B cell (primary cell): ENCODE data around the gene SCYGR1. TPM values are rescaled to one million over a fixed set of nuclear protein-coding genes. Genes with fewer than 3 reads are reported as not detected.
A peak's percentile ranks its signal among the peaks of the same experiment; 100 is the strongest.

Experiments
- ATAC-seq: fragments of 200-7000 bp; cut with Tn5 transposase; one replicate; pipeline ENCODE4 v1.10.0; 2021; ENCODE audit warnings: low read depth, mild to moderate bottlenecking, moderate number of reproducible peaks, moderate library complexity
- CTCF ChIA-PET: fragments of 350-600 bp; sonication (Branson Sonifier 250); formaldehyde crosslinking; loops from one replicate; lab custom pipeline; 2021; ENCODE audit warnings: antibody characterized with exemption, inconsistent platforms; lab: Charles Lee
- POLR2A ChIA-PET: fragments of 350-600 bp; sonication (Branson Sonifier 250); formaldehyde crosslinking; loops from one replicate; lab custom pipeline; 2021; ENCODE audit warnings: antibody characterized with exemption; lab: Charles Lee
- DNase-seq: peaks from one replicate; pipeline ENCODE4 v3.0.0; 2013
- H2AFZ ChIP-seq: 2 replicates; pipeline ENCODE4 v1.6.1; 2012; ENCODE audit warnings: mild to moderate bottlenecking, low read depth, low read length; ENCODE audit not compliant: insufficient read depth, poor library complexity, severe bottlenecking
- H3K27ac ChIP-seq, 2 donors: 1 replicate in 1 of 2; 2 replicates in 1 of 2; pipeline ENCODE4 v1.5.1; 2012 to 2013; ENCODE audit warnings: low read length in 2 of 2, mild to moderate bottlenecking in 2 of 2, moderate library complexity in 1 of 2
- H3K27me3 ChIP-seq, 4 experiments: fragments of 200-600 bp in 1 of 4; sonication (generic) in 1 of 4; replicated peaks in 1 of 4; 1 replicate in 2 of 4; 2 replicates in 2 of 4; pipeline versions ENCODE4 v1.6.1 to v1.7.0; 2013 to 2016; ENCODE audit warnings: low read length in 3 of 4, mild to moderate bottlenecking in 2 of 4, mixed read lengths in 1 of 4, moderate library complexity in 1 of 4; ENCODE audit not compliant: insufficient read depth in 4 of 4, control insufficient read depth in 3 of 4; ENCODE audit errors: control extremely low read depth in 1 of 4
- H3K36me3 ChIP-seq, 2 experiments: replicated peaks in 1 of 2; 1 replicate in 1 of 2; 2 replicates in 1 of 2; pipeline versions ENCODE4 v1.6.1 to v1.7.1; 2013; ENCODE audit warnings: low read length in 1 of 2; ENCODE audit not compliant: insufficient read depth in 2 of 2, control insufficient read depth in 1 of 2; ENCODE audit errors: control extremely low read depth in 1 of 2, extremely low read depth in 1 of 2
- H3K4me1 ChIP-seq, 2 donors: fragments of 200-600 bp in 1 of 2; sonication (generic) in 1 of 2; 1 replicate in 1 of 2; 2 replicates in 1 of 2; pipeline versions ENCODE4 v1.5.1 to v1.6.1; 2013 to 2017; ENCODE audit warnings: low read length in 2 of 2; ENCODE audit not compliant: control insufficient read depth in 2 of 2, insufficient read depth in 2 of 2
- H3K4me2 ChIP-seq: replicated peaks from 2 replicates; pipeline ENCODE3; 2012; ENCODE audit warnings: mild to moderate bottlenecking, low read depth, low read length; ENCODE audit not compliant: poor library complexity, severe bottlenecking
- H3K4me3 ChIP-seq, 5 experiments: fragments of 200-600 bp in 1 of 5; sonication (generic) in 1 of 5; 1 replicate in 3 of 5; 2 replicates in 2 of 5; pipeline versions ENCODE4 v1.5.1 to v1.7.0; 2011 to 2016; ENCODE audit warnings: low read length in 4 of 5, mild to moderate bottlenecking in 4 of 5, low read depth in 2 of 5, control low read depth in 1 of 5, moderate library complexity in 1 of 5; ENCODE audit not compliant: insufficient read depth in 1 of 5; ENCODE audit errors: control extremely low read depth in 1 of 5, extremely low read depth in 1 of 5
- H3K79me2 ChIP-seq: fragments of 200-600 bp; sonication (generic); one replicate; pipeline ENCODE4 v1.6.0; 2016; ENCODE audit warnings: low read length; ENCODE audit not compliant: control insufficient read depth, insufficient read depth
- H3K9ac ChIP-seq: fragments of 200-600 bp; sonication (generic); 2 replicates; pipeline ENCODE4 v1.6.1; 2017; ENCODE audit warnings: mild to moderate bottlenecking, low read length, moderate library complexity
- H3K9me3 ChIP-seq, 3 donors: one replicate each; pipeline versions ENCODE4 v1.6.1 to v1.7.1; 2013; ENCODE audit warnings: low read length in 2 of 3; ENCODE audit not compliant: control insufficient read depth in 2 of 3, insufficient read depth in 1 of 3; ENCODE audit errors: control extremely low read depth in 1 of 3
- H4K20me1 ChIP-seq: 2 replicates; pipeline ENCODE4 v1.6.0; 2012; ENCODE audit warnings: mild to moderate bottlenecking, low read length; ENCODE audit not compliant: insufficient read depth, control insufficient read depth, poor library complexity, severe bottlenecking
- H3K27ac Mint-ChIP-seq: one replicate; pipeline ENCODE4 v1.8.0; 2021; ENCODE audit warnings: mixed read lengths
- H3K27me3 Mint-ChIP-seq: one replicate; pipeline ENCODE4 v1.8.0; 2021; ENCODE audit warnings: mixed read lengths
- H3K4me1 Mint-ChIP-seq: one replicate; pipeline ENCODE4 v1.8.0; 2021; ENCODE audit warnings: mixed read lengths
- H3K4me3 Mint-ChIP-seq: one replicate; pipeline ENCODE4 v1.8.0; 2021; ENCODE audit warnings: mixed read lengths
- H3K9me3 Mint-ChIP-seq: one replicate; pipeline ENCODE4 v1.8.0; 2022; ENCODE audit warnings: mixed read lengths; ENCODE audit not compliant: insufficient read depth
- EZH2 ChIP-seq: IDR thresholded peaks from 2 replicates; pipeline ENCODE4 v1.6.1; 2012; ENCODE audit warnings: borderline replicate concordance, low read depth, mild to moderate bottlenecking, moderate library complexity, low read length; ENCODE audit not compliant: insufficient read depth, poor library complexity, severe bottlenecking
- WGBS: methylation state at CpG from one replicate; pipeline ENCODE4 v1.1.5; 2013; ENCODE audit warnings: missing lambda C conversion rate; ENCODE audit not compliant: insufficient coverage; 5-methylcytosine and 5-hydroxymethylcytosine counted together
- intact Hi-C: fragments of 100-400 bp; cut with micrococcal nuclease; formaldehyde crosslinking; loops from one replicate; pipeline ENCODE4 v1.10.0; 2022
- polyA plus RNA-seq: library from polyadenylated mRNA; depleted of rRNA; stranded (reverse); fragments of >200 nt; gene quantifications from 2 replicates; pipeline ENCODE4 v1.2.3, GENCODE V29; 2012
- total RNA-seq, 2 donors: library from RNA; stranded (reverse); fragments of 120-200 nt in 1 of 2; gene quantifications; 1 replicate in 1 of 2; 2 replicates in 1 of 2; pipeline versions ENCODE4 v1.2.3 to v1.2.4, GENCODE V29; 2013 to 2022
- TF ChIP-seq, protein P1 (sequence below): fragments of 200-600 bp; IDR thresholded peaks from one replicate; pipeline ENCODE4 v1.8.0; 2022; ENCODE audit warnings: antibody characterized with exemption, mild to moderate bottlenecking

The SCYGR1 gene
- total and polyA plus RNA-seq, 2 donors (not counting 1 experiment from before 2014, with no cell fraction given), result not detected

DNA sequence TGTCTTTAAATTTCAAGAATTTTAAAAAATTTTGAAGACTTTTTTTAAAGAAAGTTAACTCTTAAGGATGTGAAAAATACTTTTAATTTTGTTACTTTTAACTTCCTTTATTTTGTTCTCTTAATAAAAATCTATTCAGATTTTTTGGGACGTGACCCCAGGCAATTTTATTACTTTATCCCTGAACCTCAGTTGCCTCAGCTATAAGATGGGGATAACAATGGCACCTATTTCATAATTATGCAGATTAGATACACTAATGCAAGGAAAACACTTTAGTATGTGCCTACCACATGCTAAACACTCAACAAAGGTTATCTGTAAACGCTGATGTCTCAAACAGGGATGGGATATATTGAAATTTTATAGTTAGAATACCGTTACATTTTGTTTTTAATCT lies 1.5 kb upstream of the SCYGR1 start:
- H3K4me2 ChIP-seq, result no peak overlapping the region
- H3K27ac Mint-ChIP-seq, result no peak overlapping the region

DNA sequence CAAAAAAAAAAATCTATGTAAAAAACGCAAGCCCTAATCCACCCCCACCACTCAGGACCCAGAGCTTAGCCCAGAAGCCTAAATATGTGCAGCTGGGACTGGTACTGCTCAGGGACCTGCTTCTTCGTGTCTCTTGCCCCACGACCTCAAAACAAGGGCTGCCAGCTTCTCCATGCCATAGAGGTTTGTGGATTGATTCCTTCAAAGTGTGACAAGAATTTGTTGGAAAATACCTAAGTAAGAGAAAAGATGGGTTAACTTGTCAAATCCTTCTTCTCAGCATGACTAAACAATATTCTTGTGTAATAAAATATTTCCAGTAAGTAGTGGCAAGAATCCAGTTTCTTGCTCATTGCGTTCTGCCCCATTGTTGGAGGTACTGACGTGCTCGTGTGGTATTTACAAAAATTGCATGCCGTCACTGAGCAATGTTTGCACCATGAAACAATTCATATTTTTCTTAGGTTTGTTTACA lies 825 bp upstream of the SCYGR1 start:
- H3K4me2 ChIP-seq, result no peak overlapping the region
- no peak overlapping the region for H3K4me3 ChIP-seq
- no peaks in the 10 kb centered on the region for H3K36me3 ChIP-seq
- H3K4me1 ChIP-seq, result peaks cover 29 to 39% of the 10 kb centered on the region in 2 donors
- TF ChIP-seq EZH2, result no peak
- TF ChIP-seq, protein P1, sequence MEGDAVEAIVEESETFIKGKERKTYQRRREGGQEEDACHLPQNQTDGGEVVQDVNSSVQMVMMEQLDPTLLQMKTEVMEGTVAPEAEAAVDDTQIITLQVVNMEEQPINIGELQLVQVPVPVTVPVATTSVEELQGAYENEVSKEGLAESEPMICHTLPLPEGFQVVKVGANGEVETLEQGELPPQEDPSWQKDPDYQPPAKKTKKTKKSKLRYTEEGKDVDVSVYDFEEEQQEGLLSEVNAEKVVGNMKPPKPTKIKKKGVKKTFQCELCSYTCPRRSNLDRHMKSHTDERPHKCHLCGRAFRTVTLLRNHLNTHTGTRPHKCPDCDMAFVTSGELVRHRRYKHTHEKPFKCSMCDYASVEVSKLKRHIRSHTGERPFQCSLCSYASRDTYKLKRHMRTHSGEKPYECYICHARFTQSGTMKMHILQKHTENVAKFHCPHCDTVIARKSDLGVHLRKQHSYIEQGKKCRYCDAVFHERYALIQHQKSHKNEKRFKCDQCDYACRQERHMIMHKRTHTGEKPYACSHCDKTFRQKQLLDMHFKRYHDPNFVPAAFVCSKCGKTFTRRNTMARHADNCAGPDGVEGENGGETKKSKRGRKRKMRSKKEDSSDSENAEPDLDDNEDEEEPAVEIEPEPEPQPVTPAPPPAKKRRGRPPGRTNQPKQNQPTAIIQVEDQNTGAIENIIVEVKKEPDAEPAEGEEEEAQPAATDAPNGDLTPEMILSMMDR, result no peak
- intact Hi-C loops, result loop anchor here (10.0 kb wide), 1 partner anchor 64 kb away; the partner anchor contains the start of gene MFF
- no peaks in the 10 kb centered on the region for H3K9me3 Mint-ChIP-seq
- H2AFZ ChIP-seq, result no peak overlapping the region
- H3K27me3 ChIP-seq, result no peaks in the 10 kb centered on the region
- DNase-seq, result no peak
- CTCF ChIA-PET, result no interaction called here
- H3K9ac ChIP-seq, result no peak overlapping the region
- ATAC-seq, result no peak
- no peak overlapping the region for H3K27ac ChIP-seq
- no CpG with 5 or more reads among the region's 7 CpGs for WGBS
- H3K27me3 Mint-ChIP-seq, result no peaks in the 10 kb centered on the region
- POLR2A ChIA-PET, result no interaction called here
- H3K4me1 Mint-ChIP-seq, result peaks cover 42% of the 10 kb centered on the region
- no peaks in the 10 kb centered on the region for H4K20me1 ChIP-seq
- H3K4me3 Mint-ChIP-seq, result no peak overlapping the region
- H3K9me3 ChIP-seq, result no peaks in the 10 kb centered on the region
- H3K79me2 ChIP-seq, result no peaks in the 10 kb centered on the region
- H3K27ac Mint-ChIP-seq, result peak overlapping the region; percentile 63

More for the DNA sequence above, 1.5 kb upstream of the SCYGR1 start:
- Histone ChIP-seq H3K79me2 (no peaks in the 10 kb centered on the region), H3K4me1 (peaks cover 35 to 45% of the 10 kb centered on the region in 2 donors), H4K20me1 (no peaks in the 10 kb centered on the region), H3K27me3 (no peaks in the 10 kb centered on the region), H3K9ac (no peak overlapping the region), H3K4me3 (no peak overlapping the region), H3K36me3 (no peaks in the 10 kb centered on the region), H2AFZ (no peak overlapping the region), H3K9me3 (no peaks in the 10 kb centered on the region), H3K27ac (no peak overlapping the region)
- WGBS, result no CpG with 5 or more reads among the region's 3 CpGs
- H3K4me3 Mint-ChIP-seq, result no peak overlapping the region
- POLR2A ChIA-PET, result no interaction called here
- intact Hi-C loops, result loop anchor here (10.0 kb wide), 1 partner anchor 64 kb away; the partner anchor contains the start of gene MFF
- TF ChIP-seq, protein P1, result no peak
- no peak for TF ChIP-seq EZH2
- CTCF ChIA-PET, result no interaction called here
- ATAC-seq (no peak), DNase-seq (no peak)
- H3K4me1 Mint-ChIP-seq, result peaks cover 44% of the 10 kb centered on the region
- no peaks in the 10 kb centered on the region for H3K27me3 Mint-ChIP-seq
- H3K9me3 Mint-ChIP-seq, result no peaks in the 10 kb centered on the region
